ENCODE measurements around the gene MIPEP. TPM values are rescaled to one million over a fixed set of nuclear protein-coding genes. Genes with fewer than 3 reads are reported as not detected.
"Not testable (repeated sequence)": the region's sequence is repeated elsewhere in the genome, so short reads cannot be mapped to it uniquely, and the experiment has no call there.

The MIPEP gene
- total RNA-seq, 1 experiment from 2014 or later = 10.2 TPM

DNA sequence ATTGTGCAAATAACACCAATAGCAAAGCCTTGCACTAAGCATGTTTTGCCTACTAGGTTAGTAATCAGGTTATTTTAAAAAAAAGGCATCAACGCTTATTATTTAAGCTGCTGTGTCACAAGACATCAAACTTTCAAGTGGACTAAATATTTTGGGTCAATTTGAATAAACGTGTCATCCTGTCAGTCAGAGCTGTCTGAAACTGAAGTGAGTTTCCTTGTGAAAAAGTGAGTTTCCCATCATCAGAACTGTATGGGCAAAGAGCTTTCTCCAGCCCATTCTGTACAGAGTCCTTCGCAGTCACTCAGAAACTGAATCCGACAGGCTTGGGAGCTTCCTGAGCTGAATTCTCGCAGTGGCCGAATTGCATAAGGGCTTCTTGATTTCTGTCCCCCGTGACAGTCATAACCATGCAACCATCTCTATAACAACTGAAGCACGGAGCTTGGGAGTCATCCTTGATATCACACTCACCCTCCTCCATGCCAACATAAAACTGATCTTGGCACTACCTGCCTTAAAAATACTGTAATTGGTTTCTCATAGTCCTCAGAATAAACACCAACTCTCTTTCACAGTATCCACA is 139.8 kb downstream of the MIPEP start:
- Histone ChIP-seq H3K27me3 (ENCODE audit: low read length) (no peaks in the 10 kb centered on the region), H3K27ac (ENCODE audit: low read length) (no peak overlapping the region), H3K4me2 (ENCODE audit: low read depth, low read length, poor library complexity, severe bottlenecking) (no peak overlapping the region), H3K9ac (ENCODE audit: low read length) (no peak overlapping the region), H2AFZ (ENCODE audit: low read length) (no peak overlapping the region), H3K4me1 (ENCODE audit: low read length) (peaks cover 27% of the 10 kb centered on the region), H3K9me3 (ENCODE audit: low read length) (no peaks in the 10 kb centered on the region), H4K20me1 (ENCODE audit: insufficient read depth, low read depth, low read length) (no peaks in the 10 kb centered on the region), H3K4me3 (ENCODE audit: low read length) (no peak overlapping the region), H3K9me2 (replicated peaks; ENCODE audit: insufficient read depth, low read length) (no peaks in the 10 kb centered on the region), H3K36me3 (ENCODE audit: insufficient read depth, low read length) (no peaks in the 10 kb centered on the region), H3K79me2 (ENCODE audit: low read length) (no peaks in the 10 kb centered on the region)
- DNase-seq = no peak

DNA sequence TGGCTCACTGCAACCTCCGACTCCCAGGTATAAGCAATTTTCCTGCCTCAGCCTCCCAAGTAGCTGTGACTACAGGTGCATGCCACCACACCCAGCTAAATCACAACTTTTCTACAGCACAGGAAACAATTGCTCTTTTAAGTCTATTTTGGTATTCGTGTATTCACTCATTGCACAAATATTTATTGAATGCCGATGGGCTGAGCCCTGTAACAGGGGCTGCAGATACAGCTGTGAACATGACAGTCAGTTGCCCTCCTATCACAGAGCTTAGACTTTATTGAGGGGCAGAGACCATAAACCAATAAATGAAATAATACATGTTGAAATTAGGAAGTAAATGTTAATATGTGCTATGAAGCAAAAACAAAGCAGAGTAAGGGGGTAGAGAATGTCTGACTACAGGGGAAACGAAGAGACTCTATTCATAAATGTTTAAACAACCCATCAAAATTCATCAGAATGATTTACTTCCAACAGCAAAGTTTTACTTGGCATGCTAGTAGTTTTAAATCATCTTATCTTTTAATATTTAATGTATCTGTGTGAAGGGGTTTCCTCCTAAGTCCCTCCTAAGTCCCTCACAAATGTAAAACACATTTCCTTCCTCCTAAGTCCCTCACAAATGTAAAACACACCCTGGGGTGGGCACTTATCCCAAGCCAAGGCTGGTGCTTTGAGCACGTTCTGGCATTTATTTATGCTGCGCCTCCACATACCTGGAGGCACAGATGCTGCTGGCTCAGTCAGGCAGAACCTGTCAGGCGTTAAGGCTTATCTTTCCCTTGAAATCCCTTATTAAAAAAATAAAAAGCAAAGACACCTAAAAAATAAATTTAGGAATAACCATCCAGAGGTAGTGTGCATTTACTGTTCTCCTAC is 140.8 kb downstream of the MIPEP start:
- H3K4me3 ChIP-seq (ENCODE audit: low read length) = no peak overlapping the region
- no peaks in the 10 kb centered on the region for H4K20me1 ChIP-seq (ENCODE audit: insufficient read depth, low read depth, low read length)
- no peak overlapping the region for H3K4me2 ChIP-seq (ENCODE audit: low read depth, low read length, poor library complexity, severe bottlenecking)
- no peaks in the 10 kb centered on the region for H3K36me3 ChIP-seq (ENCODE audit: insufficient read depth, low read length)
- no peak overlapping the region for H3K9ac ChIP-seq (ENCODE audit: low read length)
- H3K4me1 ChIP-seq (ENCODE audit: low read length) = peaks cover 16% of the 10 kb centered on the region
- no peaks in the 10 kb centered on the region for H3K9me2 ChIP-seq (replicated peaks; ENCODE audit: insufficient read depth, low read length)
- no peak overlapping the region for H3K27ac ChIP-seq (ENCODE audit: low read length)
- H3K79me2 ChIP-seq (ENCODE audit: low read length) = no peaks in the 10 kb centered on the region
- DNase-seq = no peak
- no peaks in the 10 kb centered on the region for H3K9me3 ChIP-seq (ENCODE audit: low read length)
- no peaks in the 10 kb centered on the region for H3K27me3 ChIP-seq (ENCODE audit: low read length)
- H2AFZ ChIP-seq (ENCODE audit: low read length) = no peak overlapping the region

DNA sequence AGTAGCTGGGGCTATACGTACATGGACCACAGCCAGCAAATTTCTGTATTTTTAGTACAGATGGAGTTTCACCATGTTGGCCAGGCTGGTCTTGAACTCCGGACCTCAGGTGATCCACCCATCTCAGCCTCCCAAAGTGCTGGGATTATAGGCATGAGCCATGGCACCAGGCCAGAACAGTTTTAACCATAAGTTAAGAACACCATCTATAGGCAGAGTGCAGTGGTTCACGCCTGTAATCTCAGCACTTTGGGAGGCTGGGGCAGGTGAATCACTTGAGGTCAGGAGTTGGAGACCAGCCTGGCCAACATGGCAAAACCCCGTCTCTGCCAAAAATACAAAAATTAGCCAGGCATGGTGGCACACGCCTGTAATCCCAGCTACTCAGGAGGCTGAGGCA is 143.1 kb downstream of the MIPEP start:
- not testable (repeated sequence) for H3K36me3 ChIP-seq (ENCODE audit: insufficient read depth, low read length); H2AFZ ChIP-seq (ENCODE audit: low read length); H3K4me3 ChIP-seq (ENCODE audit: low read length); H3K9ac ChIP-seq (ENCODE audit: low read length); H3K27me3 ChIP-seq (ENCODE audit: low read length); DNase-seq; H3K9me2 ChIP-seq (replicated peaks; ENCODE audit: insufficient read depth, low read length); H3K4me1 ChIP-seq (ENCODE audit: low read length); H4K20me1 ChIP-seq (ENCODE audit: insufficient read depth, low read depth, low read length); H3K9me3 ChIP-seq (ENCODE audit: low read length); H3K4me2 ChIP-seq (ENCODE audit: low read depth, low read length, poor library complexity, severe bottlenecking); H3K27ac ChIP-seq (ENCODE audit: low read length); H3K79me2 ChIP-seq (ENCODE audit: low read length)

DNA sequence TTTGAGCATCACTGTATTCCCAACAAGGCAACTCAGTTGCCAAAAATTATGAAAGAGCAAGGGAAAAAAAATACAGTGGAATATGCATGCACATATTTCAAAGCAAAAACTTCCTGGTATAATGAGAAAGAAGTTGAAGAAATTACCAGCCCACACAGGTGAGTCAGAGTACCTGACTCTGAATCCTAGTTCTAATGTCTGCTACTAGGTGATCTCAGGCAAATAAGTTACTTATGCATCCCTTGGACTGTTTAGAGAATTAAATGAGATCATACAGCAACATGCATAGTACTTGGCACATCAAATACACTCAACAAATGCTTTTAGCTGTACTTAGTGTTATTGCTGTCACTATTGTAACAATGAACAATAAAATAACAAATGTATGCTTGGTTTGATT is 144.9 kb downstream of the MIPEP start:
- Histone ChIP-seq H3K79me2 (ENCODE audit: low read length) (no peaks in the 10 kb centered on the region), H4K20me1 (ENCODE audit: insufficient read depth, low read depth, low read length) (no peaks in the 10 kb centered on the region), H3K4me2 (ENCODE audit: low read depth, low read length, poor library complexity, severe bottlenecking) (no peak overlapping the region), H3K4me3 (ENCODE audit: low read length) (no peak overlapping the region), H3K36me3 (ENCODE audit: insufficient read depth, low read length) (no peaks in the 10 kb centered on the region), H3K4me1 (ENCODE audit: low read length) (no peaks in the 10 kb centered on the region), H3K9me3 (ENCODE audit: low read length) (no peaks in the 10 kb centered on the region), H3K9ac (ENCODE audit: low read length) (no peak overlapping the region), H3K9me2 (replicated peaks; ENCODE audit: insufficient read depth, low read length) (no peaks in the 10 kb centered on the region), H3K27me3 (ENCODE audit: low read length) (no peaks in the 10 kb centered on the region), H2AFZ (ENCODE audit: low read length) (no peak overlapping the region), H3K27ac (ENCODE audit: low read length) (no peak overlapping the region)
- no peak for DNase-seq

DNA sequence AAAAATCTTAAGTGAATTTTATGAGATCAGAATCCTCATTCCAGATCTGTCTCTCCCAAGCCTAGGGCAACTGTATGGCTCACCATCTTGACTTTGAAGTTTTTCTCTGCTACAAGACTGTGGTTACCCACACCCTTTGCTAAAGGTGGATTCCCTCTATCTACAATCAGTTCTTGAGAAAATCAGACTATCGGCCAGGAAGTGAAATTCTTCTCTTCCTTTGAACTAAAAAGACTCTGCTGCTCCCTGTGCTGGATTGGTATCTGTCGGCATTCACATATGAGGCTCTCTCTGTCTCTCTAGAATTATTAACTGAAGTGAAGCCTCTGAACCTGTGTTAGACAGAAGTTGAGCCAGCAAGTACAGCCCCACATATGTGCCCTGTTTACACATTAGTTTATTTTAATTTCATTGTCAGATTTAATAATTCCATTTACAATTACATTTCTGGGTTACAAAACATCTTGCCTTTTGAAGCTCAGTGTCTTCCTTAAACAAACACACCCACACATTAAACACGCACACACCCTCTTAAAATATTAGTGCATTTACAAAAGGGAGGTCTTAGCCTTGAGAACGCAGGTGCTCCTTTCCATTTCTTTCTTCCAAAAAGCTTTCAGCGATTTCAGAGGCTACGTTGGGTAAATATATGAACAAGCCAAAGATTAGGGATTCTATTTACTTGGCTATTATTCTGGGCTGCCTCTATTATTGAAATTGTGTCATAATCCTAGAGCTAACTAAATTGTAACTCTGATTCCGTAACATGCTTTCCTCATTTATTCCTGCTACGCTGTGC is 145.7 kb downstream of the MIPEP start:
- no peak for DNase-seq

DNA sequence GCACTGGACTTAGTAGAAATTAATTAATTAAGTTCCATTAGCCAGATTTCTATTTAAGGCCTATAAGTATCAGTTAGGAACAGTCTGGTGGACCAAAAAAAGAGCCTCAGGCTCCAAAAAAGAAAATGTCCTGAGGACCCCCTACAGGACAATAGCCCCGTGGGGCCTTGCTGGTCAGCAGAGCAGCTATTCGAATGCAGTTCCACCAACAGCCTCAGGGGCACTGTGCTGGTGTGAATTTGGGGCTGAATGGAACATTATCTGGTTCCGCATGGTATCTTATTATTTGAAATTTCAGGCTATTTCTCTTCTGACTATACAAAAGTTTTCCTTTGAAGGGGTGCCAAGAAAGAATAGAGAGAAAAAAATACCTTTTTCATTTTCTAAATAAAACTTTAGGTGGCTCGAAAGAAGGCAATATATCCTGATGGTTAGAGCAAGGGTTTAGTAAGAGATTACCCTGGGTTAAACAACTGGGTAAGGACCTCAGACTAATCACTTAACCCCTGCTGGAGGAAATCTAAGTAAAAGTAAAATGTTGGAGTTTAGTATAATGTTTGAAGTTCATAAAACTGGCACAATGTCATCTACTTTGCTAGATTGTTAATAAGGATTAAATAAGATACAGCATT is 147.2 kb downstream of the MIPEP start:
- peak; percentile 49 for DNase-seq

More for the DNA sequence above, 145.7 kb downstream of the MIPEP start:
- Histone ChIP-seq H3K9me2 (replicated peaks; ENCODE audit: insufficient read depth, low read length) (no peaks in the 10 kb centered on the region), H3K27me3 (ENCODE audit: low read length) (no peaks in the 10 kb centered on the region), H3K36me3 (ENCODE audit: insufficient read depth, low read length) (no peaks in the 10 kb centered on the region), H3K79me2 (ENCODE audit: low read length) (no peaks in the 10 kb centered on the region), H3K9me3 (ENCODE audit: low read length) (no peaks in the 10 kb centered on the region), H4K20me1 (ENCODE audit: insufficient read depth, low read depth, low read length) (no peaks in the 10 kb centered on the region), H3K4me3 (ENCODE audit: low read length) (no peak overlapping the region), H3K9ac (ENCODE audit: low read length) (no peak overlapping the region), H2AFZ (ENCODE audit: low read length) (no peak overlapping the region), H3K4me2 (ENCODE audit: low read depth, low read length, poor library complexity, severe bottlenecking) (no peak overlapping the region), H3K27ac (ENCODE audit: low read length) (no peak overlapping the region), H3K4me1 (ENCODE audit: low read length) (no peaks in the 10 kb centered on the region)

DNA sequence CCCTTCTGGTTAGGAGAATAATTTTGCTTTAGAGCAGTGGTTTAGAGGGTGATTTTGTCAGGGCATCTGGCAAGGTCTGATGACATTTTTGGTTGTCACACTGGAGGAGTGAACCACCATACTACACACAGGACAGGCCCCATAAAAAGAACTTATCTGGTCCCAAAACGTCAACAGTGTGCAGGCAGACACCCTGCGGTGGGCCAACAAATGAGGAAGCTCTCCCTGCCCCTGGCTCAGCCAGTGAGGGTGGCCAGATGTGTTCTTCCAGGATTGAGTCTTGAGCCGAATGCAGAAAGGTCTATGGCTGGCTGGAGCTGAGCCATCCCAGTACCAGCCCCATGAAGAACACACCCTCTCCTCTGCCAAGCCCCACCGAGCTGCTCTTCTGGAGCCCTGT is 149.2 kb downstream of the MIPEP start:
- Histone ChIP-seq H3K79me2 (ENCODE audit: low read length) (no peaks in the 10 kb centered on the region), H3K4me3 (ENCODE audit: low read length) (no peak overlapping the region), H4K20me1 (ENCODE audit: insufficient read depth, low read depth, low read length) (no peaks in the 10 kb centered on the region), H3K4me1 (ENCODE audit: low read length) (no peaks in the 10 kb centered on the region), H3K9ac (ENCODE audit: low read length) (no peak overlapping the region), H3K36me3 (ENCODE audit: insufficient read depth, low read length) (no peaks in the 10 kb centered on the region), H3K27ac (ENCODE audit: low read length) (no peak overlapping the region), H3K9me3 (ENCODE audit: low read length) (no peaks in the 10 kb centered on the region), H3K4me2 (ENCODE audit: low read depth, low read length, poor library complexity, severe bottlenecking) (no peak overlapping the region), H3K27me3 (ENCODE audit: low read length) (no peaks in the 10 kb centered on the region), H3K9me2 (replicated peaks; ENCODE audit: insufficient read depth, low read length) (no peaks in the 10 kb centered on the region), H2AFZ (ENCODE audit: low read length) (no peak overlapping the region)
- no peak for DNase-seq

More for the DNA sequence above, 147.2 kb downstream of the MIPEP start:
- no peak overlapping the region for H3K4me3 ChIP-seq (ENCODE audit: low read length)
- no peaks in the 10 kb centered on the region for H3K36me3 ChIP-seq (ENCODE audit: insufficient read depth, low read length)
- H4K20me1 ChIP-seq (ENCODE audit: insufficient read depth, low read depth, low read length) = no peaks in the 10 kb centered on the region
- no peak overlapping the region for H2AFZ ChIP-seq (ENCODE audit: low read length)
- H3K9me3 ChIP-seq (ENCODE audit: low read length) = no peaks in the 10 kb centered on the region
- H3K79me2 ChIP-seq (ENCODE audit: low read length) = no peaks in the 10 kb centered on the region
- H3K27me3 ChIP-seq (ENCODE audit: low read length) = no peaks in the 10 kb centered on the region
- no peaks in the 10 kb centered on the region for H3K9me2 ChIP-seq (replicated peaks; ENCODE audit: insufficient read depth, low read length)
- no peak overlapping the region for H3K4me2 ChIP-seq (ENCODE audit: low read depth, low read length, poor library complexity, severe bottlenecking)
- H3K9ac ChIP-seq (ENCODE audit: low read length) = no peak overlapping the region
- H3K4me1 ChIP-seq (ENCODE audit: low read length) = no peaks in the 10 kb centered on the region
- H3K27ac ChIP-seq (ENCODE audit: low read length) = no peak overlapping the region

DNA sequence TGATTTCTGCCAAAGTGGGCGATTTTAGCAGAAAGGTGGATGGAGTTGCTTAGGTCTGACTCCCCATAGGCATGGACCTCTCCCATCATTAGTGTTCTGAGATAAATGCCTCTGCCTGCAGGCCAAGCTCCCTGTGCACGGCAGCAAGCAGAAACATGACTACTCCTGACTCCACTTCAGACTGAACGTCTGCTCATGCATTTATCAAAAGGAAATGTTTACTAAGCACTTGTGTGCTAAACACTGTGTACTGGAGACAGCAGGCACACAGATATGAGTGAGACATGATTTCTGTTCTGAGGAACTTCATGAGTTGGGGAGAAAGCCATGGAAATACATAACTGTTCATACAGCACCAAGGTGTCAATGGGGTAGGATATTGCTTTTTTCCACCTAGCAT is 149.6 kb downstream of the MIPEP start:
- Histone ChIP-seq H3K4me3 (ENCODE audit: low read length) (no peak overlapping the region), H3K9ac (ENCODE audit: low read length) (no peak overlapping the region), H3K9me3 (ENCODE audit: low read length) (no peaks in the 10 kb centered on the region), H3K4me2 (ENCODE audit: low read depth, low read length, poor library complexity, severe bottlenecking) (no peak overlapping the region), H3K9me2 (replicated peaks; ENCODE audit: insufficient read depth, low read length) (no peaks in the 10 kb centered on the region), H3K27ac (ENCODE audit: low read length) (no peak overlapping the region), H3K27me3 (ENCODE audit: low read length) (no peaks in the 10 kb centered on the region), H4K20me1 (ENCODE audit: insufficient read depth, low read depth, low read length) (no peaks in the 10 kb centered on the region), H2AFZ (ENCODE audit: low read length) (no peak overlapping the region), H3K79me2 (ENCODE audit: low read length) (no peaks in the 10 kb centered on the region), H3K4me1 (ENCODE audit: low read length) (no peaks in the 10 kb centered on the region), H3K36me3 (ENCODE audit: insufficient read depth, low read length) (no peaks in the 10 kb centered on the region)
- no peak for DNase-seq
